GM12872 (cell line): ENCODE data around the gene GRM8.

ENCODE experiments used
- CTCF ChIP-seq: IDR thresholded peaks from 3 replicates; pipeline ENCODE4 v1.5.1; 2011; ENCODE audit warnings: low read depth, mild to moderate bottlenecking, low read length, moderate library complexity; ENCODE audit not compliant: insufficient read depth

The GRM8 gene

GRCh38 chr7:127251465-127252376 is 1.0 kb downstream of the GRM8 start:
- TF ChIP-seq CTCF, result no peak

DNA sequence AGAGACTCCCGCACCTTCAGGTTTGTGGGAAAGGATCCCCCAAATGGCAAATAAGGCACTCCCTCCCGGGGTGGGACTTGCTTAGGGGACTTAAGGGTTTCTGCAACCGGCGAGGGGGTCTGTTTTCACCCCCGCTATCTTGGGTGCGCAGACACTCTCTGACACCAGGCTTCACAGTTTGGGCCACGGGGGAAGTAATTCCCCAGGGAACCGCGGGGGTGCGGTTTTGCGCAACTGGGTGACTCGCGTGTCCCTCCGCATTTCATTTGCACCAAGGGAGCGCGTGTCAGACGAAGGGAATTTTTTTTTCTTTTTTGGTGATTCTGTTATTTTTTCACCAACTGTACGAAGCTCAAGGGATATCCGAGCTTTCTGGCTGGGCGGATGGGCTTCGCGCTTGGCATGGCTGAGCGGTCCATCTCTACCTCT is 1.7 kb downstream of the GRM8 start:
- 0 out of 3 replicates have a peak, but pooled peaks have one; percentile 6 for TF ChIP-seq CTCF

GRCh38 chr7:127250312-127251035 is 2.3 kb downstream of the GRM8 start:
- no peak for TF ChIP-seq CTCF

DNA sequence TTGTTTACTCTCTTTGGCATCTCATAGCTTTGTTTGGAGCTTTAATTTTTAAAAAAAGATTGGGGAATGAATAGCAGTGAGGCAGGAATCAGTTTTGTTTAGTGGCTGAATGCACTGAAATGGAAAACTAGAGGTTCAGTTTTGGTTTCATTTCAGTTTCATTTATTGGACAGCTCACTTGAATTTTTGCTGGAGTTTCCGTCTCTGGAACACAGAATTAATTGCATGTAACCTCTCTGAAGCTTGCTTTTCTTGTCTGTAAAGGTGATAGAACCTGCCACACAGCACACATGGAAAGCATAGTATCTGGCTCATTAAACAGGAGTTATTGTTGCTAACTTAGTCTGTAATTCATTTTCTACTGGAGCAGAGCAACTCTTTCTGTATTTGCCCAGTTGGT is 7.1 kb downstream of the GRM8 start:
- TF ChIP-seq CTCF, result no peak

DNA sequence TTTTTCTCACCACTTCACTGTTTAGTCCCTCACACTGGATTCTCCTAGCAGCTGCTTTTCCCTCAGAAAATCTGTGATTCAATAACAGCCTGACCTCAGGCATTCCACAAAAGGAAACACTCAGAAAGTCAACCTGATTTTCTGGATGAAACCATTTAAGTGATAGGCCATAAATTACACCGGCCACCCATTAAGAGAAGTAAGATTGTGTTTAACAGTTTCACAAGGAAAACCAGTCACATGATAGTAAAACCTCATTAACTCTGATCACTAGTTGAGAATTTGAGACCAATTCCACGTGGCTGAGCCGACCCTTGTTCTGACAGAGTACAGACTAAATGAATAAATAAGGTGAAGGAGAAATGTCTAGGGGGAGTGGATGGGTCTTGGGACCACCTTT is 7.7 kb downstream of the GRM8 start:
- no peak for TF ChIP-seq CTCF

- peak; percentile 43; the same call in 2 of the 3 replicates for TF ChIP-seq CTCF
These were observed 12.9 kb downstream of the GRM8 start for GRCh38 chr7:127239814-127240213.

GRCh38 chr7:127233630-127234029 is 19.1 kb downstream of the GRM8 start:
- TF ChIP-seq CTCF, result no peak
